Measurements from ENCODE around the gene INAFM2. TPM values are rescaled to one million over a fixed set of nuclear protein-coding genes. Genes with fewer than 3 reads are reported as not detected.

INAFM2 gene
- total RNA-seq, 4 donors from 2014 or later: 9.1 to 17.5 (median 12.2) TPM

GRCh38 chr15:40333922-40334492 lies 10.5 kb downstream of the INAFM2 start:
- no peak for TF ChIP-seq CTCF (IDR thresholded peaks at IDR 0.05)
- peak; percentile 18 for ATAC-seq (ENCODE audit: low FRiP score)
- DNase-seq (ENCODE audit: low spot score): no peak

GRCh38 chr15:40334541-40334940 lies 11.0 kb downstream of the INAFM2 start:
- ATAC-seq (ENCODE audit: low FRiP score) (no peak), DNase-seq (ENCODE audit: low spot score) (no peak)
- TF ChIP-seq CTCF (IDR thresholded peaks at IDR 0.05): no peak

GRCh38 chr15:40334941-40335795 lies 11.7 kb downstream of the INAFM2 start:
- ATAC-seq (ENCODE audit: low FRiP score): no peak
- no peak for DNase-seq (ENCODE audit: low spot score)
- no peak for TF ChIP-seq CTCF (IDR thresholded peaks at IDR 0.05)

GRCh38 chr15:40335938-40336743 lies 12.6 kb downstream of the INAFM2 start:
- TF ChIP-seq CTCF (IDR thresholded peaks at IDR 0.05): no peak
- no peak for ATAC-seq (ENCODE audit: low FRiP score)
- DNase-seq (ENCODE audit: low spot score): no peak

GRCh38 chr15:40336744-40337122 lies 13.2 kb downstream of the INAFM2 start:
- ATAC-seq (ENCODE audit: low FRiP score) (no peak), DNase-seq (ENCODE audit: low spot score) (no peak)
- TF ChIP-seq CTCF (IDR thresholded peaks at IDR 0.05): no peak

GRCh38 chr15:40337597-40337996 lies 14.1 kb downstream of the INAFM2 start:
- DNase-seq (ENCODE audit: low spot score): no peak
- TF ChIP-seq CTCF (IDR thresholded peaks at IDR 0.05): no peak
- ATAC-seq (ENCODE audit: low FRiP score): no peak
